ENCODE results near the gene TTLL10. TPM values are rescaled to one million over a fixed set of nuclear protein-coding genes. Genes with fewer than 3 reads are reported as not detected.

TTLL10 gene
- total and polyA plus RNA-seq, 4 donors, result not detected

- no peak for DNase-seq (ENCODE audit: low spot score)
- Histone ChIP-seq H3K27me3 (ENCODE audit: control insufficient read depth in 4 of 4, insufficient read depth in 4 of 4, low read length in 3 of 4) (peaks cover 0 to 2% (median 0%) of the 10 kb centered on the region in 4 donors), H3K4me1 (ENCODE audit: control insufficient read depth in 4 of 4, insufficient read depth in 4 of 4, low read length in 3 of 4) (peaks cover 4 to 13% (median 7%) of the 10 kb centered on the region in 4 donors), H3K27ac (ENCODE audit: low read depth in 1 of 2, low read length in 2 of 2) (no peak overlapping the region), H3K9me3 (ENCODE audit: control insufficient read depth in 4 of 4, low read length in 3 of 4) (no peaks in the 10 kb centered on the region), H3K4me3 (ENCODE audit: low read depth in 1 of 3, low read length in 3 of 3) (no peak overlapping the region), H3K36me3 (ENCODE audit: control insufficient read depth in 4 of 4, insufficient read depth in 3 of 4, low read depth in 1 of 4, low read length in 3 of 4) (no peaks in the 10 kb centered on the region), H3K9ac (ENCODE audit: low read depth in 1 of 2, low read length in 2 of 2) (no peak overlapping the region)
- 83% methylated on average over 10 of the region's 10 CpGs for WGBS
- no peak for TF ChIP-seq HNF4G (IDR thresholded peaks at IDR 0.05)
- TF ChIP-seq RXRA (IDR thresholded peaks at IDR 0.05), result no peak
- no peak for TF ChIP-seq EGR1 (IDR thresholded peaks at IDR 0.05; ENCODE audit: low read depth in 2 of 2)
- TF ChIP-seq GABPA (IDR thresholded peaks at IDR 0.05 in 1 of 2, conservative IDR thresholded peaks at IDR 0.05 in 1 of 2), result no peak
- TF ChIP-seq, protein P1, sequence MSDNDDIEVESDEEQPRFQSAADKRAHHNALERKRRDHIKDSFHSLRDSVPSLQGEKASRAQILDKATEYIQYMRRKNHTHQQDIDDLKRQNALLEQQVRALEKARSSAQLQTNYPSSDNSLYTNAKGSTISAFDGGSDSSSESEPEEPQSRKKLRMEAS (IDR thresholded peaks at IDR 0.05), result no peak
- TF ChIP-seq HNF4A (conservative IDR thresholded peaks at IDR 0.05), result no peak
- no peak for TF ChIP-seq SP1 (IDR thresholded peaks at IDR 0.05)
- TF ChIP-seq FOXA2 (IDR thresholded peaks at IDR 0.05), result no peak
- TF ChIP-seq, protein P2, sequence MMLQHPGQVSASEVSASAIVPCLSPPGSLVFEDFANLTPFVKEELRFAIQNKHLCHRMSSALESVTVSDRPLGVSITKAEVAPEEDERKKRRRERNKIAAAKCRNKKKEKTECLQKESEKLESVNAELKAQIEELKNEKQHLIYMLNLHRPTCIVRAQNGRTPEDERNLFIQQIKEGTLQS (IDR thresholded peaks at IDR 0.05), result no peak
These were observed 18.4 kb upstream of the TTLL10 start for GRCh38 chr1:1155258-1155657.

- WGBS, result 84% methylated on average over 26 of the region's 26 CpGs
- DNase-seq (ENCODE audit: low spot score), result no peak
- peaks cover 0 to 2% (median 0%) of the 10 kb centered on the region in 4 donors for H3K27me3 ChIP-seq (ENCODE audit: control insufficient read depth in 4 of 4, insufficient read depth in 4 of 4, low read length in 3 of 4)
- no peak overlapping the region for H3K4me3 ChIP-seq (ENCODE audit: low read depth in 1 of 3, low read length in 3 of 3)
- H3K9me3 ChIP-seq (ENCODE audit: control insufficient read depth in 4 of 4, low read length in 3 of 4), result no peaks in the 10 kb centered on the region
- peaks cover 4 to 13% (median 7%) of the 10 kb centered on the region in 4 donors for H3K4me1 ChIP-seq (ENCODE audit: control insufficient read depth in 4 of 4, insufficient read depth in 4 of 4, low read length in 3 of 4)
- no peaks in the 10 kb centered on the region for H3K36me3 ChIP-seq (ENCODE audit: control insufficient read depth in 4 of 4, insufficient read depth in 3 of 4, low read depth in 1 of 4, low read length in 3 of 4)
- no peak overlapping the region for H3K27ac ChIP-seq (ENCODE audit: low read depth in 1 of 2, low read length in 2 of 2)
- H3K9ac ChIP-seq (ENCODE audit: low read depth in 1 of 2, low read length in 2 of 2), result no peak overlapping the region
- no peak for TF ChIP-seq YY1 (IDR thresholded peaks at IDR 0.05)
- TF ChIP-seq FOXA2 (IDR thresholded peaks at IDR 0.05), result no peak
- TF ChIP-seq RXRA (IDR thresholded peaks at IDR 0.05), result no peak
These were observed 17.3 kb upstream of the TTLL10 start for GRCh38 chr1:1156140-1157032.

DNA sequence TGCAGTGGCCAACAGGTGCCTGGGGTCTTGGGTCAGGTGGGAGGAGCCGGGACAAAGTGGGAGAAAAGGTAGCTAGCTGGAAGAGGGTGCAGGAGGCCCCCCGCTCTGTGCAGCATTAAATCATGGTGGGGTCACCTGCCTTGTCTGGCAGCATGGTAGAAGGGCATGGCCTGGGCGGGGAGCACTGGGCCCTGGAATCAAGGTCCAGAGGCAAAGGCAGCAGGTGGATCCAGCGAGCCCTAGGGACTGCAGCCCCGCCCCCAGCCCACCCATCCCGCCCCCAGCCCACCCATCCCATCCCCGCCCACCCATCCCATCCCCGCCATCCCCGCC is 16.7 kb upstream of the TTLL10 start:
- no peak overlapping the region for H3K4me3 ChIP-seq (ENCODE audit: low read depth in 1 of 3, low read length in 3 of 3)
- H3K36me3 ChIP-seq (ENCODE audit: control insufficient read depth in 4 of 4, insufficient read depth in 3 of 4, low read depth in 1 of 4, low read length in 3 of 4), result no peaks in the 10 kb centered on the region
- TF ChIP-seq SP1 (IDR thresholded peaks at IDR 0.05) (no peak), FOXA2 (IDR thresholded peaks at IDR 0.05) (no peak), HNF4G (IDR thresholded peaks at IDR 0.05) (no peak), JUND (IDR thresholded peaks at IDR 0.05) (no peak), EGR1 (IDR thresholded peaks at IDR 0.05; ENCODE audit: low read depth in 2 of 2) (no peak), TAF1 (conservative IDR thresholded peaks at IDR 0.05) (no peak), NR2F2 (IDR thresholded peaks at IDR 0.05) (no peak), FOXA1 (IDR thresholded peaks at IDR 0.05) (no peak), RAD21 (IDR thresholded peaks at IDR 0.05) (no peak), YY1 (IDR thresholded peaks at IDR 0.05) (no peak), HNF4A (conservative IDR thresholded peaks at IDR 0.05) (no peak), CTCF (IDR thresholded peaks at IDR 0.05; ENCODE audit: low read depth, low read length, missing input control) (no peak), RXRA (IDR thresholded peaks at IDR 0.05) (no peak)
- TF ChIP-seq, protein P2 (IDR thresholded peaks at IDR 0.05), result no peak
- TF ChIP-seq, protein P3, sequence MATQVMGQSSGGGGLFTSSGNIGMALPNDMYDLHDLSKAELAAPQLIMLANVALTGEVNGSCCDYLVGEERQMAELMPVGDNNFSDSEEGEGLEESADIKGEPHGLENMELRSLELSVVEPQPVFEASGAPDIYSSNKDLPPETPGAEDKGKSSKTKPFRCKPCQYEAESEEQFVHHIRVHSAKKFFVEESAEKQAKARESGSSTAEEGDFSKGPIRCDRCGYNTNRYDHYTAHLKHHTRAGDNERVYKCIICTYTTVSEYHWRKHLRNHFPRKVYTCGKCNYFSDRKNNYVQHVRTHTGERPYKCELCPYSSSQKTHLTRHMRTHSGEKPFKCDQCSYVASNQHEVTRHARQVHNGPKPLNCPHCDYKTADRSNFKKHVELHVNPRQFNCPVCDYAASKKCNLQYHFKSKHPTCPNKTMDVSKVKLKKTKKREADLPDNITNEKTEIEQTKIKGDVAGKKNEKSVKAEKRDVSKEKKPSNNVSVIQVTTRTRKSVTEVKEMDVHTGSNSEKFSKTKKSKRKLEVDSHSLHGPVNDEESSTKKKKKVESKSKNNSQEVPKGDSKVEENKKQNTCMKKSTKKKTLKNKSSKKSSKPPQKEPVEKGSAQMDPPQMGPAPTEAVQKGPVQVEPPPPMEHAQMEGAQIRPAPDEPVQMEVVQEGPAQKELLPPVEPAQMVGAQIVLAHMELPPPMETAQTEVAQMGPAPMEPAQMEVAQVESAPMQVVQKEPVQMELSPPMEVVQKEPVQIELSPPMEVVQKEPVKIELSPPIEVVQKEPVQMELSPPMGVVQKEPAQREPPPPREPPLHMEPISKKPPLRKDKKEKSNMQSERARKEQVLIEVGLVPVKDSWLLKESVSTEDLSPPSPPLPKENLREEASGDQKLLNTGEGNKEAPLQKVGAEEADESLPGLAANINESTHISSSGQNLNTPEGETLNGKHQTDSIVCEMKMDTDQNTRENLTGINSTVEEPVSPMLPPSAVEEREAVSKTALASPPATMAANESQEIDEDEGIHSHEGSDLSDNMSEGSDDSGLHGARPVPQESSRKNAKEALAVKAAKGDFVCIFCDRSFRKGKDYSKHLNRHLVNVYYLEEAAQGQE (IDR thresholded peaks at IDR 0.05), result no peak
- TF ChIP-seq, protein P4, sequence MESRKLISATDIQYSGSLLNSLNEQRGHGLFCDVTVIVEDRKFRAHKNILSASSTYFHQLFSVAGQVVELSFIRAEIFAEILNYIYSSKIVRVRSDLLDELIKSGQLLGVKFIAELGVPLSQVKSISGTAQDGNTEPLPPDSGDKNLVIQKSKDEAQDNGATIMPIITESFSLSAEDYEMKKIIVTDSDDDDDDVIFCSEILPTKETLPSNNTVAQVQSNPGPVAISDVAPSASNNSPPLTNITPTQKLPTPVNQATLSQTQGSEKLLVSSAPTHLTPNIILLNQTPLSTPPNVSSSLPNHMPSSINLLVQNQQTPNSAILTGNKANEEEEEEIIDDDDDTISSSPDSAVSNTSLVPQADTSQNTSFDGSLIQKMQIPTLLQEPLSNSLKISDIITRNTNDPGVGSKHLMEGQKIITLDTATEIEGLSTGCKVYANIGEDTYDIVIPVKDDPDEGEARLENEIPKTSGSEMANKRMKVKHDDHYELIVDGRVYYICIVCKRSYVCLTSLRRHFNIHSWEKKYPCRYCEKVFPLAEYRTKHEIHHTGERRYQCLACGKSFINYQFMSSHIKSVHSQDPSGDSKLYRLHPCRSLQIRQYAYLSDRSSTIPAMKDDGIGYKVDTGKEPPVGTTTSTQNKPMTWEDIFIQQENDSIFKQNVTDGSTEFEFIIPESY (IDR thresholded peaks at IDR 0.05), result no peak
- TF ChIP-seq, protein P1 (IDR thresholded peaks at IDR 0.05), result no peak
- H3K27me3 ChIP-seq (ENCODE audit: control insufficient read depth in 4 of 4, insufficient read depth in 4 of 4, low read length in 3 of 4), result peaks cover 0 to 4% (median under 1%) of the 10 kb centered on the region in 4 donors
- WGBS, result 54% methylated on average over 8 of the region's 9 CpGs
- no peak overlapping the region for H3K9ac ChIP-seq (ENCODE audit: low read depth in 1 of 2, low read length in 2 of 2)
- H3K27ac ChIP-seq (ENCODE audit: low read depth in 1 of 2, low read length in 2 of 2), result no peak overlapping the region
- DNase-seq (ENCODE audit: low spot score), result no peak
- H3K4me1 ChIP-seq (ENCODE audit: control insufficient read depth in 4 of 4, insufficient read depth in 4 of 4, low read length in 3 of 4), result peaks cover 4 to 13% (median 7%) of the 10 kb centered on the region in 4 donors
- H3K9me3 ChIP-seq (ENCODE audit: control insufficient read depth in 4 of 4, low read length in 3 of 4), result no peaks in the 10 kb centered on the region

Measured in liver (tissue), 9 donors.